IPS-18c (cell line): Measurements from ENCODE around the gene SEC23IP.

Source experiments
- H3K4me3 ChIP-seq: 2 replicates; pipeline ENCODE4 v1.7.0; 2013; ENCODE audit warnings: low read depth, mild to moderate bottlenecking, low read length, moderate library complexity; ENCODE audit not compliant: insufficient read depth
- H3K9me3 ChIP-seq: one replicate; pipeline ENCODE4 v1.6.1; 2013; ENCODE audit warnings: mild to moderate bottlenecking, low read length, moderate library complexity; ENCODE audit not compliant: control insufficient read depth, insufficient read depth

SEC23IP gene

DNA sequence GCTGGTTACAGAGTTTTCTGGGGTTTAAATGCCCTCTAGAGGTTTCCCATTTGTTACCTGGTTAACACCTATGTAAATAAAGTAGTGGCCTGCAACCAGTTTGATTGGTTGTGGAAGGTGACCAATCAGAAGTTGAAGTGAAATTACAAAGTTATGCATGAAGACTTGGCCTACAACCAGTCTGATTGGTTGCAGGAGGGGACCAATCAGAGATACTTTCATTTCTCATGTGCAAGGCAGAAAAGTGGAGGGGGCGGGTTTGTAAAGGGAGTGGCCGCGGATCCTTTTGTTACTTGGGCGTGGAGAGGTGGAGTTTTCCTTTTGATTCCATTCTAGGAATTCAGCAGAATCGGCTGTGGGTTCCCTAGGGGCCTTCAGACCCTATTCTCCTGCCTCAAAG, 80.8 kb downstream of the SEC23IP start:
- no peaks in the 10 kb centered on the region for H3K9me3 ChIP-seq
- H3K4me3 ChIP-seq: no peak overlapping the region

DNA sequence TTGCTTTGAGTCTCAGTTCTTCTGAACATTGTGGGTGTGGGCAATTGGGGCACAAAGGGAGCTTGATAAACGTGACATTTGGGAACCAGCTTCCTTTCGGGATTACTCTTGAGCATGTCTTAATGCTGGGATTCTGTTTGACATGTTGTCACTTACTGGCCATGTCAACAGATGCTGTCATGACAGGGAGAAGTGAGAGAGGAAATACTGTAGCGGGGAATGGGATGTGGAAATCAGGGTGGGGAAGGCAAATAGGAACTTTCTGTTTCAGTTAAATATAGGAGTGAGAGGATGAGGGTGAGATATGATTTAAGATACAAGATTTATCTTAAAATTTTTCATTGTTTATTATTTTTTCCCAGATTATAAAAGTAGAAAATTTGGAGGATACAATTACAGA, 83.9 kb downstream of the SEC23IP start:
- H3K4me3 ChIP-seq: no peak overlapping the region
- no peaks in the 10 kb centered on the region for H3K9me3 ChIP-seq

DNA sequence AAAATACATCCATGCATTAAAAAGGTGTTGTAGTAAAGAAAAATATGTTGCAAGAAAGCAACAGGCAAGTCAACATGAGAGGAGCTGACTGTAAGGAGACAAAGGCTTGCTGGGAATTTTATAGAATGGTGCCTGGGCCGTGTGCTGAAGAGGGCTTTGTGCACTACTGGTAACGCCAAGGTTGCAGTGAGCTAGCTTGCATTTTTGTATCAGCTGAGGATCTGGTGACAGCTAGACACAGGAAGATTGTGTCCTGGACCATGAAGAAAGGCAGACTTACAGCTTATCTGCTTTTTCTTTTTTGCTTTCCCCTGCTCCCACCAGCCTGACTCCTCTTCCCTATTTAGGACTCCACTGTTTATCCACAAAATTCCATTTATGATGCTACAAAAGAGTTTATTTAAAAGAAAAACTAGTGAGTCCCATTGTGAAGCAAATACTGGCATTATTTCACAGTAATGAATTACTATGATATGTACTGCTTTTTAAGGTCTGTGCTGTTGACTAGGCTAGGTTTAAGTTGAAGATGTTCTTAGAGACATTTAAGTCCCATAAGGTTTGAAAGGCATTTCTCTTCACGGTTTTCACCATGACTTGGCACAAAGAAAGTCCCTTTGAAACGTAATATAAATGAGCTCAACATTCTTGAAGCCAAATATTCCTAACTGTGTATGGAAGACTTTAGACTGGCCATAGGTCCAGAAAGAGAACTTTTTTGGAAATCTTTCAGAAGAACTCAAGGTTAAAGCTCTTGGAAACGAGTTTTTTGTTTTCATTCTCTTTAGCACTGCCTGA, 88.6 kb downstream of the SEC23IP start:
- no peak overlapping the region for H3K4me3 ChIP-seq
- no peaks in the 10 kb centered on the region for H3K9me3 ChIP-seq

DNA sequence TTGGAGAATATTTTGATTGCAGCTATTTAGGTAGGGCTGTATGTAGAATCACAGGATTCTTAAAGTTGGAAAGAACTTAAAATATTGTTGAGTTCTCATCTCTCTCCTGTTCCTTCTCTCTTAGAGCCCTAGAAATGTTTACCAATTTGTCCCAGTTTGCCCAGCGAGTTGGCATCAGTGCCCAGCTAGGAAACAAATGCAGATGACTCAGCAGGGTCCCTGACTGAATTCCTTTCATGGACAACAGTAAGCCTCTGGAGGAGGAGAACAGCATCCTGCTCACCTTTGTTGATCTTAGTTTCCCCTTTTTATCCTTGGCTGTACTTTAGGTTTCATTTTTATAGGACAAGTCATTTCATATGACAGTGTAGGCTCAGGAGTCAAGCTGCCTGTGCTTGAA, 89.3 kb downstream of the SEC23IP start:
- Histone ChIP-seq H3K9me3 (no peaks in the 10 kb centered on the region), H3K4me3 (no peak overlapping the region)

DNA sequence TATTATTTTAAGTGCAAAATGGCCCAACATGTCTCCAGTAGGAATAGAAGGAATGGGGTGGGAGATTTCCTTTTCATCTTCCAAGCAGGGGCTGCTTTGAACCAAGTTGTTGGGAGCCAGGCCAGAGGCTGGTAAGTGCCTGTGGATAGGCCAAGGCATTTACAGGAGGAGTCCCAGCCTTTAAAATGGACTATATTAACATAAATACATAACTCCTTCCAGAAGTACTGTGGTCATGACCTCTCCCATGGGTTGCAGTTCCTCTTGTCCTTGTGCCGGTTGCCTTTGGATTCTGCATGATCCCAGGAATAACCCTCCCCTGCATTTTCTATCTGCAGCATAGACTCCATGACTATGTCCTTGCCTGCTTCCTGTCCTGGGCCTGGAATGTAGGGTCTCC, 95.8 kb downstream of the SEC23IP start:
- H3K9me3 ChIP-seq: no peaks in the 10 kb centered on the region
- H3K4me3 ChIP-seq: no peak overlapping the region

DNA sequence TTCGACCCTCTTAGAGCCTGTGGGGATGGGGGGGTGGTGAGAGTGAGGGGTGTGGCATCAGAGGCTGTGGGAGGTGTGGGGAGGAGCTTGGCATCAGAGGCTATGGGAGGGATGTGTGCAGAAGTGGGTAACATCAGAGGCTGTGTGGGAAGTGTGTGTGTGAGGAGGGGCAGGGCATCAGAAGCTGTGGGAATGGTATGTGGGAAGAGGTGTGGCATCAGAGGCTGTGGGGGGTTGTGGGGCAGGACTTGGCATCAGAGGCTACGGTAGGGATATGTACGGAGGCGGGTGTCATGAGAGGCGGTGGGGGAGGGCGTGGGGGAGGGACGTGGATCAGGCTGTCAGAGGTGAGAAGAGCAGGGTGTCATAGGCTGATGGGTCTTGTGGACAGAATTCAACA, 97.4 kb downstream of the SEC23IP start:
- H3K4me3 ChIP-seq: no peak overlapping the region
- H3K9me3 ChIP-seq: no peaks in the 10 kb centered on the region

DNA sequence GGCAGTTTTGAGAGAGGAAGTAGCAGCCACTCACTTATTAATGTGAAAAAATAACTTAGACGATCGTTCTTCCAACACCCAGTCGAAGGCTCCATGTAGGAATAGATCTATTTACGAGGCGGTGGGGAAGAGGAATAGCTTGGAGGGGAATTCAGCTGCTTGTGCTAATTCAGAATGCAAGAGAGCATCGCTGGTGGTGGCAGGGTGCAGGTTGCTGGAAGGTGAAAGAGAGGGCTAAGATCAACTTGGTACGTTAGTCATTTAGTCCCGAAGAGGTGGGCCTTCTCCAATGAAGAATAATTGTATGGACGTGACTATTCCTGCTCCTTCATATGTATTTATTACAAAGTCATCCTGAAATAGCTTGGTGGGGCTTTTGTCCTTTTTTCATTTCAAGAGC, 98.5 kb downstream of the SEC23IP start:
- no peak overlapping the region for H3K4me3 ChIP-seq
- no peaks in the 10 kb centered on the region for H3K9me3 ChIP-seq

DNA sequence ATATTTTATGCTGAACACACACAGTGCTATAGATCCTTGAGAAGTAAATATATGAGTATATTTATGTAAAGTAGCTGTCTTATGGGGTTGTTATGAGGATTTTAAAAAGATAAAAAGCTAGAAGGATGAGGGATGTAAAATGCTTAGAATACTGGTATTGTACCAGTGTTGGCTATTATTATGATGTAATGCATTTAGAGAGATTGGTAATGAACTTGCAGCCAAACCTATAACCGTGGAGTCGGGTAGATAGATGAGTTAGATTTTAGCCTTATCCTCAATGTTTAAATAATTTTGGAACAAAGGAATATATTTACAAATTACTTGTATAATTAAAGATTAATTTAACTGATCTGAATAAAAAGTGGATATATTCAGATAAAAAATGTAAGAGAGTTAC, 99.3 kb downstream of the SEC23IP start:
- no peaks in the 10 kb centered on the region for H3K9me3 ChIP-seq
- no peak overlapping the region for H3K4me3 ChIP-seq
